ENCODE results near the gene XRCC4.

GRCh38 chr5:83396662-83397061 is 319.3 kb downstream of the XRCC4 start:
- TF ChIP-seq CTCF (IDR thresholded peaks at IDR 0.05) (no peak), EP300 (IDR thresholded peaks at IDR 0.05) (no peak), POLR2A (IDR thresholded peaks at IDR 0.05) (no peak)

Measured in sigmoid colon (tissue), 4 donors.